ENCODE measurements around the gene MPO.
A peak's percentile ranks its signal among the peaks of the same experiment; 100 is the strongest.

Gene MPO

DNA sequence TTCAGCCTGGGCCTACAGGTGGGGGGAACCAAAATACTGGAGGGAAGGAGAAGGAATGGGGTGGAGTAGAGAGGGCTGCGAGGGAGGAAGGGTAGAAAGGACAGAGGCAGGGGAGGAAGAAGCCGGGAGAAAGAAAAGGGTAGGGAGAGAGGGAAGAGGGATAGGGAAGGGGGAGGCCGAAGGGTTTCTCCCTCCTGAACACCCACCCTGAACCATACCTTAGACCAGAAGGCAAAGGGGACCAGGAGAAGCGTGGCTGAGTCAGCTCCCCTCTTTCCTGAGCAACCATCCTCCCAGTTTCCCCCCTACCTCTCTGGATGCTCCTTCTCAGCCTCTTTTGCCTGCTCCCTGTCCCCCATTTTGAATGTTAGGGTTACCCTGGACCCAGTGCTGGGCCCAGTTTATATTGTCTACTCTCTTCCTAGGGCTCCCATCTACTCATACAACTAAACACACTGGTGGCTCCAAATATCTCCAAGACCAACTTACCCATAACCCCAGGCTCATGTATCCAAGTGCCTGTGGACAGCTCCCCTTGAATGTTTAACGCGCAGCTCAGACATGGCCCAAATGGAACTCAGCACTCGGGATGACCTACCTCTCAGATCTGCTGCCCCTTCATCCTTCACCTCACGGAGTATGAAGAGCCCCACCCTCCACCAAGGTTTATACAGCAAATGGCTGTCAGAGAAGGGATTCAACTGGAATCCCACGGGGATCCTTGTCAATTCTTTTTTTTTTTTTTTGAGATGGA, 40.0 kb upstream of the MPO start:
- H3K27ac ChIP-seq, result no peak overlapping the region
- no peak for DNase-seq (ENCODE audit: low read depth, low spot score)

DNA sequence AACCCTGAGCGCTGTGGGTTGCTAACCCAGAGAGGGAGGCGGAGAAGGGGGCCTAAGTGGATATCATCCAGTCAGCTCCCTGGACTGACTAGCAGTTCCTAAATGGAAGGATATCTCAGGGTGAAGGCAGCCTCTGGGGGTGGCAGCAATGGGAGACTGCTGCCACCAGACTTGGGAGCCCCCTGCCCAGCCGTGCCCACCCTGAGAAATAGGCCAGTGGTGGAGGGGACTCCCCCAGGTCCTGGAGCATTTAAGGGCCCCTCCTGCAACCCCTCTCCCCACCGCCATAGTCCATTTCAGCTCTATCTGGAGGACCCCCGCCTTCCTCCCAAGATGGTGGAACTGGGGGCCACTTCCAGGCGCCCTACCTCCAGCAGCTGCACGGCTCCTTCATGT, 39.4 kb upstream of the MPO start:
- H3K27ac ChIP-seq, result no peak overlapping the region
- DNase-seq (ENCODE audit: low read depth, low spot score), result no peak

- H3K27ac ChIP-seq, result no peak overlapping the region
- DNase-seq (ENCODE audit: low read depth, low spot score), result no peak
Measured at GRCh38 chr17:58319173-58320162, 38.7 kb upstream of the MPO start.

DNA sequence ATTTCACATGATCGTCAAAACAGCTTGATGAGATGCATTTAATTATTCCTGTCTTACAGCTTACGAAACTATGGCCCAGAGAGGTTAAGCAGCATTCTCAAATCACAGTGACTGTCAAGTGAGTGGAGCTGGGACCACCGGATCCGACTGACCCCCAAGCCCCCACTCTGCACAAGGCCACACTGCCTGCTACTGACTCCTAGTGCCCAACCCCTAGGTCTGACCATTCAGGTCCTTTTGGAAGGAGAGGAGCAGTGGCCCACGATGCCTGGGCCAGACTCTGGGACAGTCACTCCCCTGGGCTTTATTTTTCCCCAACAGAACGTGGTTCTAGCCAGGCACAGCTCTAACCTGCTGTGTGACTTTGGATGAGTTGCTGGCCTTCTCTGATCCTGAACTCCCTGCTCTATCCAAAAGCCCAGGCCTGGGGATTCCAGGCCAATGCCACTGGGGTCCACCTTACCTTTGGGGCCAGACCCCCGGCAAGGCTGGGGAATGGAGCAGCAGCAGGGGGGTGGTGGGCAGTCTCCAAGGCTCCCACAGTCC, 38.0 kb upstream of the MPO start:
- H3K27ac ChIP-seq, result no peak overlapping the region
- no peak for DNase-seq (ENCODE audit: low read depth, low spot score)

GRCh38 chr17:58318065-58318481, 37.3 kb upstream of the MPO start:
- no peak for DNase-seq (ENCODE audit: low read depth, low spot score)
- no peak overlapping the region for H3K27ac ChIP-seq

DNA sequence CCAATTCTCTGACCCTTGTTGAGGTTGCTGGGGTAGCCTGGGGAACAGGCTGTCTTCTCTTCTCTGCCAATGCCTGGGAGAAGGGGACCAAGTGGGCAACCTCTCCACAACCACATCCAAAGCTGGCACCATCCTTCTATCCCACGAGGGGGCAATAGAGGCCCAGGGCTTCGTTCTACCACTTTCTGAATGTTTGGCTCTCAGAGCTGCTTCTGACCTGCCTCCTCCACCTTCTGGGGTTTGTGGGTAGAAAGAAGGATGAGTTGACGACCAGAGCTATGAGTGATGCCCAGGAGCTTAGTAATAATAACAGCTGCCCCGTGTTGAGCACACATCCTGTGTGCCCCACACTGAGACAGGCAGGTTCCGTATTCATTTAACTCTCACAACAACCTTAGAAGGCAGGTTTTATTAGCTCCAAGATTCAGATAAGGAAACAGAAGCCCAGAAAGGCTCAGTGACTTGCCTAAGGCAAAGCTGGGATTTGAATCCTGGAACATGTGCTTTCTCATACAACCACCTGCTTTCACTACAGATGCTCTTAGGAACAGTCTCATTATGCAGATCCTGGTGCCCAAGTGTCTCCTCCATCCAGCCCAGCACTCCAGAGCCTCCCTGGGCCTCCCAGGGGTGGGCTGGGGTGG, 36.8 kb upstream of the MPO start:
- peak; percentile 81 for DNase-seq (ENCODE audit: low read depth, low spot score)
- H3K27ac ChIP-seq, result no peak overlapping the region

DNA sequence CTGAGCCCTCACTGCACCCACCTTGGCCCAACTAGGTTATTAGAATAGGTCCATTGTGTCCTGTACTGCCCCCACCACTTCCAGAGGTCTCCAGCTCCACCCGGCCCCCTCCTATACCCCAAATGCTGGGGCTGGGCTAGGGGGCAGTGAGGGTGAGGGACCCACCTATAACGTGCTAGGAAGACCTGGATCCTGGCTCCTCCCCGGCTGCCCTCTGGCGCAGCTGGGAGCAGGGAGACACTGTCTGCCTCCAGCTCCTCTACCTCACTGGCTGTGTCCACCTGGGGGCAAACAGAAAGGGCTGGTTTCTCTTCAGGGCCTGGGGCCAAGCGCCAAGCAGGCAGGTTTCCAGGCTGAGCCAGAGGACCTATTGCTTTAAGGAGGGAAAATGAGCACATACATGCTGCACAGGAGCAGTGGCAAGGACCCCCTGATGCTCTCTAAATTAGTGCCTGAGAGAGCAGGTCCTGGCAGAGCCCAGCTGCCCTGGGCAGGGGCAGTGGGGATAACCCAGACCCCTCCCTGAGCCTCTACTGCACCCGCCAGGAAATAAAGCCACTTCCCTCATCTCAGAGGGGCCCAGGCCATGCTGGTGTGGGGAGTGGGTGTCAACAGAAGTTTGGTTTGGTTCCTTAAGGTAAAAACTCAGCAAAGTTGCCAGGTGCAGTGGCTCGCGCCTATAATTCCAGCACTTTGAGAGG, 35.7 kb upstream of the MPO start:
- no peak overlapping the region for H3K27ac ChIP-seq
- DNase-seq (ENCODE audit: low read depth, low spot score), result no peak

GRCh38 chr17:58315750-58316149, 35.0 kb upstream of the MPO start:
- DNase-seq (ENCODE audit: low read depth, low spot score), result no peak
- H3K27ac ChIP-seq, result no peak overlapping the region

DNA sequence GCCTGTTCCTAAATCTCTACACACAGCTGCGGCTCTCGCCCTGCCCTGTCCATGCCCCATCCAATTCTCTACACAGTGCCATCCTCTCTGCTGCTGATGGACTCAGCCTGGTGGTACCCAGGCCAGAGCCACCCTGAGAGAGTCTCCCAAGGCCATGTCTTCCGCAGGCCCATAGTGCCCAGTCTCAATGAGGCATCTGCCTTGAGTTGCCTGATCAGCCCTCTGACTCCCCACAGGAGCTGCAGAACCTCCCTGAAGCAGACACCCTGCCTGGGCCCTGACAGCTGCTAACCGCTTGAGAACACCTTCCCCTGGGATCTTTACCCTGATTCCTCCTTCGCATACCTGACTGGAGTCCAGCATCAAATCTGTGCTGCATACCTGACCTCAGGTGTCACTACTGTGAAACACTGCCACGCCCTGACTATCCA, 34.6 kb upstream of the MPO start:
- H3K27ac ChIP-seq, result no peak overlapping the region
- no peak for DNase-seq (ENCODE audit: low read depth, low spot score)

- DNase-seq (ENCODE audit: low read depth, low spot score), result no peak
- H3K27ac ChIP-seq, result no peak overlapping the region
Measured at GRCh38 chr17:58314706-58315015, 33.9 kb upstream of the MPO start.

- no peak for DNase-seq (ENCODE audit: low read depth, low spot score)
- H3K27ac ChIP-seq, result no peak overlapping the region
Measured at GRCh38 chr17:58313815-58314705, 33.3 kb upstream of the MPO start.

DNA sequence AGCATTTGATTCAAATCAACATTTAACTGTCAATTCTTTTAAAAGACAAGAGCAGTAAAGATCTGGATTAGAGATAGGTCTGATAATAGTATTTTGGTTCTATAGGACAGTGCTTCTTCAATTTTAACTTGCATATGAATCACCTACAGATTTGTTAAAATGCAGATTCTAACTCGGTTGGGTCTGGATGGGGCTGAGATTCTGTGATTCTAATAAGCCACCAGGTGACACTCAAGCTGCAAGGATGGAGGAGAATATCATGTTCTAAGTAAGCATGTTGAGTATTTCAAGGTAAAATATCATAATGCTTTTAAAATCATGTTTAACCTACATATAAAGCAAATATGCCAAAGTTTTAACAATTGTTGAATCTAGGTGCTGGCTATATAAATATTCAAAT, 32.1 kb upstream of the MPO start:
- no peak for DNase-seq (ENCODE audit: low read depth, low spot score)
- no peak overlapping the region for H3K27ac ChIP-seq

DNA sequence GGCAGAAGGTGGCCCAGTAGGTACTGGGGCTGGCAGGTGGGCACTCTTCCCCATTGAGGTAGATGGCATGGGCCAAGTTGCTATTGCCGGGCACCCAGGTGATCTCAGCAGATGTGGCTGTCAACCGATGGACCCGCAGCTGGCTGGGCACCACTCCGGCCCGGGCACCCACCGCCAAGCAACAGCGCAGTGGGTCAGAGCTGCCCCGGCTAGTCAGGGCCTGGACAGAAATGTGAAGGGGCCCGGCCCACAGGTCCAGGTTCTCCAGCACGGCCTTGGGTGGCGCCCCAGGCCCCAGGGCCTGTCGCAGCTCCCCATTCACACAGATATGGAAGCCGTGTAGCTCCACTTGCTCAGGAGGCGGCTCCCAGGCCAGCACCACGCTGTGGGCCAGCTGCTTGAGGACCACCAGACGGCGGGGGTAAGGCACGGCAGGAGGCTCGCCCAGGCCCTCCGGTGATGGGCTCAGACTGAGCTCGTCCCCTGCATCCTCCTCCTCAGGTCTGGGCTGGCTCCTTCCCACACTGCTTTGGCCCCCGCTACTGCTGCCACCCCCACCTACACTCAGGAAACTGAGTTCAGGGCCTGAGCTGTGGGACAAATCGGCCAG, 31.4 kb upstream of the MPO start:
- DNase-seq (ENCODE audit: low read depth, low spot score), result no peak

GRCh38 chr17:58311429-58311894, 30.7 kb upstream of the MPO start:
- H3K27ac ChIP-seq, result no peak overlapping the region
- DNase-seq (ENCODE audit: low read depth, low spot score), result no peak

More for the DNA sequence above, 31.4 kb upstream of the MPO start:
- H3K27ac ChIP-seq, result no peak overlapping the region

DNA sequence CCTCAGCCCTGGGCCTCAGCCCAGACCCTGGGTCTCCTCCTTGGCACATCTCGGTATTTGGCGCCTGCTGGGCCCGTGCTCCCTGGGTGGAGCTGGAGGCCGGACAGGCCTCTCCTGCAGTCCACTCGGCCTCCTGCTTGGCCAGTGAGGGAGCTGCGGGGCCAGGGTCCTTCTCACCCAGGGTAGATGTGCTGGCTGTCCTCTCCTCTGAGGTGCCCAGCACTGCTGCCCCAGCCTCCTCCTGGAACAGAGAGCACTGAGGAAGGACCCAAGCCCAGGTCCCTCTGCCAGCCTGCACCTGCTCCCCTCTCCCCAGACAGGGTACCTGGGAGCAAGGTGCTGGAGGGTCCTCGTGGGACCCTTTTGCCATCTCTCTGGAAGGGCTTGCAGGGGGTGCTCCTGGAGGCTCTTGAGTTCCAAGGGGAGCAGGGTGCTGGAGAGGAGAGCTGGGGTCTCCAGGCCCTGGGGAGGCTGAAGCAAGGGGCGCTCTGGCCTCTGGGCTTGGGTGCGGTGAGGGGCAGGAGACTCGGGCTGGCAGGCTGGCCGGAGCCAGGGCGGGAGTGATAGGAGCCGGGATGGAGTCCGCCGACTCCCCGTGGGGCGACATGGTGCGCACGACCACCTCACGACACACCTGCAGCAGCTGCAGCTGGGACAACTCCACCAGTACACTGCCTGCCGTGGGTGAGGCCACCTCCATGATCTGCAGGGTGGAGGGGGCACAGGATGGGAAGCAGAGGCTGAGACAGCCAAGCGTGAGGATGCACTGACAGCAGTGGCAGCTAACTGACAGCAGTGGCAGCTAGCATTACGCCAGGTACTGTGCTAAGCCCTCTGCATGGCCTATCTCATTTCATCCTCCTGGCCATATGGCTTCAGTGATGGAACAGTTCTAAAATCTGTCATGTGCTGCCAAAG, 30.0 kb upstream of the MPO start:
- H3K27ac ChIP-seq, result no peak overlapping the region
- no peak for DNase-seq (ENCODE audit: low read depth, low spot score)

- DNase-seq (ENCODE audit: low read depth, low spot score), result no peak
- no peak overlapping the region for H3K27ac ChIP-seq
Measured at GRCh38 chr17:58309918-58310259, 29.2 kb upstream of the MPO start.

- no peak for DNase-seq (ENCODE audit: low read depth, low spot score)
Measured at GRCh38 chr17:58308985-58309917, 28.5 kb upstream of the MPO start.

More at GRCh38 chr17:58308985-58309917, 28.5 kb upstream of the MPO start:
- no peak overlapping the region for H3K27ac ChIP-seq
